Ecto neural progenitor cell (in vitro differentiated cells): ENCODE results near the gene UPF3A.
"Not testable (repeated sequence)": the region's sequence is repeated elsewhere in the genome, so short reads cannot be mapped to it uniquely, and the experiment has no call there.

Experiments
- DNase-seq: peaks from one replicate; pipeline ENCODE4 v3.0.0-alpha.2; 2018; ENCODE audit warnings: low spot score

Gene UPF3A

DNA sequence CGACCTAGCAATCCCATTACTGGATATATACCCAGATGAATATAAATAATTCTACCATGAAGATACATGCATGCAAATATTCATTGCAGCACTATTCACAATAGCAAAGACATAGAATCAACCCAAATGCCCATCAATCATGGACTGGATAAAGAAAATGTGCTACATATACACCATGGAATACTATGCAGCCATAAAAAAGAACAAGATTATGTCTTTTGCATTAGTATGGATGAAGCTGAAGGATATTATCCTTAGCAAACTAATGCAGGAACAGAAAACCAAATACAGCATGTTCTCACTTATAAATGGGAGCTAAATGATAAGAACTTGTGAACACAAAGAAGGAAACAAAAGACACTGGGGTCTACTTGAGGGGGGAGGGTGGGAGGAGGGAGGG, 55.1 kb downstream of the UPF3A start:
- DNase-seq: not testable (repeated sequence)

DNA sequence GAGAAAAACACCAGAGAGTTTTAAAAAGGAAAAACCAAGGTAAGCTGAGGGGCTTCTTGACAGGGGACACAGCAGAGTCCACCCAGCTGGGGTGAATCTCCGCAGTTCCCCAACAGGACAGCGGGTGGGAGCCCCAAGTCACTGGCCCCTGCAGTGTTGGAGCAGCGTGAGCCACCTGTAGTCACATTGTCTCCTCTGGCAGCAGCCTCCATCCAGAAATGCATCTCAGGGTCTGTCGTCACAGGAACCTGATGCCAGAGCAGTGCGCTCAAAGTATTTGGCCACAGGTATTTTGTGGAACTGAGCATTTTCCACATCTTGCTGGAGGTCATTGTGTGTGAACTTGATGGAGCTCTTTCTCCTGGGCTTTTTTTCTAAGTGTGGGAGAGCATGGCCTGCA, 57.6 kb downstream of the UPF3A start:
- no peak for DNase-seq

DNA sequence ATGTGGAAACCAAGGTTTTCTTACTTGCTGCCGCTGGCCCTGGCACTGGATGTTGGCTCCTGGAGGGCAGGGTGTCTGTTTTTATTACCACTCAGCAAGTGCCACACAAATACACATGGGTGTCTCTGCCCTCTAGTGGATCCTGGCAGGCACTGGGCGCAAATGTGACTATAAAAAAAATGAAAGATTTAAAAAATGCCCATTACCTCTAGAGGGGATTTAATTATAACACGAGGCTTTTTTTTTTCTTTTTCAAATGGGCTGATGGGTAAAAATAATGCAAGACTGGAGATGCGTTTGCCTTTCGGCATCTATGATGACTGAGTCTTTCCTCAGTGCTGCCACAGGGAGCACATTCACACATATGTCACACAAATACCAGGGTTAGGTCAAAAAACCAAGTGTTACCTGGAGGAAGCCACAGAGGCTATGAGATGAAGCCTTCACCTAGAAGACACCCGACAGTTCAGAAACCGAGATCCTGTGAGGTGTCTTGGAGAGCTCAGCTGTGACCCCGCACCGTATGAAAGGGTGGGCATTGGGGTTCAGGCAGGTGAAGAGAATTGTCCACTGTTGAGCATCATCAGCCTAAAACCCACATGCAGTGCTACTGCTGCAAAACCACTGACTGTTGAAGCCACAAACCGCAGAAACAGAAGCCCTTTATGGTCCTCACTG, 58.6 kb downstream of the UPF3A start:
- DNase-seq: no peak

DNA sequence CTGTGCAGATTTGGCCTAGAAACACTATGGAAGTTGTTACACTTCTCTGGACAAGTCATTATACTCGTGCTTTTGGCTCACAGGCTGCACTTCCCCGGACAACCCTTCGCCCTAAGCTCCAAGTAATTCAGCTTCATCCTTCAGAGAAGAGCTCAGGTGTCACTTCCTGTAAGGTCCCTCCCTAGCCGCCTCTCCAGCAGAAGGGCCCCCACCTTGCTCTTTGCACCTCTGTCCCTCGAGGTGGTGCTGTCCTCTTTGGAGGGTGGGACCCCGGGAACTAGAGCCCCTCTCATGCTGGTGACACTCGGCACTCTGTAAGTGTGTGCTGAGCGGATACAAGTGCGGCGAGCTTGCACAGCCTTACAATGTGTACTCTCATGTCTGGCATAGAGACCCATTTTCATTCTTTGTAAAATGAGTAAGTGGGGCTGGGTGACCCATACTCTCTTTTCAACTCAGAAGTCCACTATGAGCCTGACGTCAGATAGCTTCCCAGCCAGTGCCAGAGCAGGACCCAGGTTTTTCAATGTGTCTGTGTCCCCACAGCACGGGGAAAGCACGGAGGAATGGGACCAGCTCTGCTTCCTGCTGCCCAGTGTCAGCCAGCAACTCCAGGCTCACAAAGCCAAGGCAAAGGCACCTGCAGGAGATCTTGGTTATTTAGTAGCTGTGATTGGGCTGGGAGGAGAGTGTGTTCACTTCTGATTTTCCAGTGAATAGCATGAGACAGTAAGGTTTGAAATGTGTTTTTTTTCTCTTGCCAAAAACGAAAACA, 59.8 kb downstream of the UPF3A start:
- DNase-seq: no peak

DNA sequence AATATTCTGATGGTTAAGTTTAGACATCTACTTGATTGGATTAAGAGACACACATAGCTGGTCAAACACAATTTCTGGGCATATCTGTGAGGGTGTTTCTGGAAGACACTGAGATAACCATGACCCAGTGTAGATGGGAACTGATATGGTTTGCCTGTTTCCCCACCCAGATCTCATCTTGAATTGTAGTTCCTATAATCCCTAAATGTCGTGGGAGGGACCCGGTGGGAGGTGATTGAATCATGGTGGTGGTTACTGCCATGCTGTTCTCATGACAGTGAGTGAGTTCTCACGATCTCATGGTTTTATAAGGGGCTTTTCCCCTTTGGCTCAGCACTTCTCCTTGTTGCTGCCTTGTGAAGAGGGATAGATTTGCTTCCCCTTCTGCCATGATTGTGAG, 65.9 kb downstream of the UPF3A start:
- DNase-seq: not testable (repeated sequence)

DNA sequence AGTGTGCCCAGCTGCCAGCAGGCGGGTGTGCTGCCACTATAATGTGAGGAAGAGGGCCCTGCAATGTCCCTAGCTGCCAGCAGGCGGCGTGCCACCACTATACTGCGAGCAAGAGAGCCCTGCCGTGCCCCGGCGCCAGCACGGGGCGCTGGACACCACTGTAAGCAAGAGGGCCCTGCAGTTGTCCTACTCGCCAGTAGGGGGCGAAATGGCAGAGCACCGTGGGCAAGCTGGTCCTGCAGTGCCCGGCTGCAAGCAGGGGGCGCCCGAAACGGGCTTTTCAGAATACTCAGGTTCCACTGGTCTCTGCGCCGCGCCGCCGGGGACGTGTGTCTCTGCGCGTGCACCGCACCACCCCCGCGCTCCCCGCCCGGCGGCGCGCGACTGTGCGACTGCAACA, 71.4 kb downstream of the UPF3A start:
- DNase-seq: not testable (repeated sequence)

DNA sequence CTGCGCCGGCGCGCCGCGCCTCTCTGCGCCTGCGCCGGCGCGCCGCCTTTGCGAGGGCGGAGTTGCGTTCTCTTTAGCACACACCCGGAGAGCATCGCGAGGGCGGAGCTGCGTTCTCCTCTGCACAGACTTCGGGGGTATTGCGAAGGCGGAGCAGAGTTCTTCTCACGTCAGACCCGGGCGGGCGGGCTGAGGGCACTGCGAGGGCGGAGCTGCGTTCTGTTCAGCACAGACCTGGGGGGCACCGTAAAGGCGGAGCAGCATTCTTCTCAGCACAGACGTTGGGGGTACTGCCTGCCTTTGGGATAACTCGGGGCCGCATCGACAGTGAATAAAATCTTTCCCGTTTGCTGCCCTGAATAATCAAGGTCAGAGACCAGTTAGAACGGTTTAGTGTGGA, 72.0 kb downstream of the UPF3A start:
- not testable (repeated sequence) for DNase-seq
